Testis (tissue), 2 donors: Measurements from ENCODE around the gene ZBTB2.

Experiments
- POLR2A ChIP-seq: fragments of 450-650 bp; IDR thresholded peaks from one replicate; pipeline ENCODE4 v1.6.1; 2017; ENCODE audit warnings: antibody characterized with exemption, mild to moderate bottlenecking, moderate library complexity
- TF ChIP-seq, protein P1 (sequence below), 3 experiments: fragments of 450-650 bp in 2 of 3; fragments of 200-600 bp in 1 of 3; sonication (generic) in 1 of 3; IDR thresholded peaks; one replicate each; pipeline ENCODE4 v1.5.1; 2016 to 2019; ENCODE audit warnings: antibody characterized with exemption in 3 of 3, mild to moderate bottlenecking in 2 of 3, moderate library complexity in 1 of 3

DNA sequence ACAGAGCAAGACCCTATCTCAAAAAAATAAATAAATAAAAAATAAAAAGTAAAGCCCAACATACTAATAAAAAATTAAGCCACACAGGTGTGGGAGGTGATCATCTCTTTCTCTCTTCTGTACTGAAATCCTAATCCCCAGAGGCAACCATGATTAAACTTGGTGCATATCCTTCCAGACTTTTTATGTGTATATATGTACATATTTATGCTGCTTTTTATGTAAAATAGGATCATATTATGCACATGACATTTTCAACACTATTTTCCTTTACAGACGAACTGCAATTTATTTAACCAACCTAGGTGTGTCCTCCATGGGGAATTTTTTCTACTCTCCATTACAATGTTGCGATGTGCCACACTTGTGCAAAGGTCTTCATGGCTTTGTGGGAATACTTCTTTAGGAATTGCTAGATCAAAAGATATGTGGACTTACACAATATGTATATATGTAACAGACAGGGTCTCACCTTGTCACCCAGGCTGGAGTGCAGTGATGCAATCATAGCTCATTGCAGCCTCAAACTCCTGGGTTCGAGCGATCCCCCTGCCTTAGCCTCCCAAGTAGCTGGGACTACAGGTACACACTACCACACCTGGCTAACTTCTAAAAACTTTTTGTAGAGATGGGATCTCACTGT lies 36.9 kb upstream of the ZBTB2 start:
- TF ChIP-seq, protein P1, sequence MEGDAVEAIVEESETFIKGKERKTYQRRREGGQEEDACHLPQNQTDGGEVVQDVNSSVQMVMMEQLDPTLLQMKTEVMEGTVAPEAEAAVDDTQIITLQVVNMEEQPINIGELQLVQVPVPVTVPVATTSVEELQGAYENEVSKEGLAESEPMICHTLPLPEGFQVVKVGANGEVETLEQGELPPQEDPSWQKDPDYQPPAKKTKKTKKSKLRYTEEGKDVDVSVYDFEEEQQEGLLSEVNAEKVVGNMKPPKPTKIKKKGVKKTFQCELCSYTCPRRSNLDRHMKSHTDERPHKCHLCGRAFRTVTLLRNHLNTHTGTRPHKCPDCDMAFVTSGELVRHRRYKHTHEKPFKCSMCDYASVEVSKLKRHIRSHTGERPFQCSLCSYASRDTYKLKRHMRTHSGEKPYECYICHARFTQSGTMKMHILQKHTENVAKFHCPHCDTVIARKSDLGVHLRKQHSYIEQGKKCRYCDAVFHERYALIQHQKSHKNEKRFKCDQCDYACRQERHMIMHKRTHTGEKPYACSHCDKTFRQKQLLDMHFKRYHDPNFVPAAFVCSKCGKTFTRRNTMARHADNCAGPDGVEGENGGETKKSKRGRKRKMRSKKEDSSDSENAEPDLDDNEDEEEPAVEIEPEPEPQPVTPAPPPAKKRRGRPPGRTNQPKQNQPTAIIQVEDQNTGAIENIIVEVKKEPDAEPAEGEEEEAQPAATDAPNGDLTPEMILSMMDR (IDR thresholded peaks at IDR 0.05), result no peak
- no peak for TF ChIP-seq POLR2A
